Raji (cell line): ENCODE data around the gene ERBB4.

Experiments used
- POLR2A ChIP-seq: IDR thresholded peaks from 2 replicates; pipeline ENCODE4 v1.6.1; 2011; ENCODE audit warnings: low read depth, low read length, control low read depth; ENCODE audit not compliant: insufficient read depth

The ERBB4 gene

DNA sequence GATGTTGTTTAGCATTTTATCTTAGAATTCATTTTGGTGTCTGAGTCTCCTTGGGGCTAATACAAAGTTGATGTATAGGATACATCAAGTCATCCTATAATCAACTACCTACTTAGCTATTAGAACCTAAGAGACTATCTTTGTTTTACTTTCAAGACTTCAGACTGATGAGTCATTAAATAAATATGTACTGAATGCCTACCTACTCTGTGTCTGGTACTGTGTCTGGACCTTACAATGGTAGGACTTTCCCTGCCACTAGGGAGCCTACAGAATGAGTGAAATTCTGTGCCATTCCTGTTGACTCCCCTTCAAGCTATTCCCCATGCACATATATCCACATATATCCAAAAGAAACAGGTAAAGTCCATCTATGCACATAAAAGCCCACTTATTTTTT, 114.5 kb downstream of the ERBB4 start:
- no peak for TF ChIP-seq POLR2A

- TF ChIP-seq POLR2A = no peak
These were observed 115.5 kb downstream of the ERBB4 start for GRCh38 chr2:212423089-212423488.

GRCh38 chr2:212421556-212422334, 116.9 kb downstream of the ERBB4 start:
- no peak for TF ChIP-seq POLR2A

DNA sequence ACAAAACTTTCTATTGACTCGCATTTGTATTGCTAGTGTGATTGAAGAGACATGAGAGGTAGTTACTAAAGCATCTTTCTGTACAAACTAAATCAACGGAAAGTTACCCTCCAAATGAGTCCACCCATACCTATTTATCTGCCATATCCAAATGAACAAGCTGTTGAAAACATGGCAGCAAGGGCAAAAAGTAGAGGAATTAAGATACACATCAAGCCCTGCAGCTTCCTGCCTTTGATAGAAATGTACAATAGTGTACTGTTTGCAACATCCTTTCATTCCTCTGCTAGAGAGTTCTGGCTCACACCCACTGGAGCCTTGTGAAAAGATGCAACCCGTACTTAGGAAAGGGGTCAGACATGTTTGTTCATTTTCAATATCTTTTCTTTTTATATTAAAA, 122.5 kb downstream of the ERBB4 start:
- no peak for TF ChIP-seq POLR2A

GRCh38 chr2:212414767-212415211, 123.8 kb downstream of the ERBB4 start:
- TF ChIP-seq POLR2A = no peak

DNA sequence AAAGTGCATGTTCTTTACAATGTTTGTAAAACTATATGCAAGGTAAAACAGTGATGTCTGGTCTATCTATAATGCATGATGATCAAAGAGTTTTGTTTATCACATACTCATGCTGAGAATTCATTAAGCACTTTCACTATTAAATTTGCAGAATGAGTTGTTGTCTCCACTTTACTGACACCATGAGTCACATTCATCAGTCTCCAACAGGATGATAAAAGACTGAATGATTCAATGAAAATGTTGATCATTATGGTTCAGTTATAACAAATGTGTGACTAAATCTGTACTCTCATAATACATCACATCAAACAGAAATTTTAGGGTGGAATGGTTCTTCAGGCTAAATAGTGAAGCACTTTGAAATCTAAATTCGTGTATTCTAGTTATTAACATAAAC, 129.0 kb downstream of the ERBB4 start:
- no peak for TF ChIP-seq POLR2A

- no peak for TF ChIP-seq POLR2A
These were observed 130.1 kb downstream of the ERBB4 start for GRCh38 chr2:212408524-212408923.

DNA sequence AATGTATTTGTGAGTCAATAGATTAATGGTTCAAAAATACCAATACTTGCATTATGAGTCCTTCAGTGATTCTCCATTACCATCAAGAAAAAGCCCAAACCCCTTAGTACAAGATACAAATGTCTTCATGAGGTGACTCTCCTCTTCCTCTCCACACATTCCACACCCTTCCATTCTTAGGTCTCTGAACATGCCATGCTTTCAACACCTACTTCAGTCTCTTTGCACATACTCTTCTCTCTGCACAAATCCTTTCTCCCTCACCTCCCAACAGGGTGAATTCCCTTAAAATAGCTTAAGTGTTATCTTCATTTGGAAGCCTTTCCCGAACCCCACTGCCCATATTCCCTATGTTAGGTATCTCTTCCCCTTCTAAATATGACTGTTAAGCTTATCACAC, 131.9 kb downstream of the ERBB4 start:
- no peak for TF ChIP-seq POLR2A

GRCh38 chr2:212402316-212402715, 136.3 kb downstream of the ERBB4 start:
- no peak for TF ChIP-seq POLR2A

GRCh38 chr2:212398316-212398715, 140.3 kb downstream of the ERBB4 start:
- TF ChIP-seq POLR2A = no peak

DNA sequence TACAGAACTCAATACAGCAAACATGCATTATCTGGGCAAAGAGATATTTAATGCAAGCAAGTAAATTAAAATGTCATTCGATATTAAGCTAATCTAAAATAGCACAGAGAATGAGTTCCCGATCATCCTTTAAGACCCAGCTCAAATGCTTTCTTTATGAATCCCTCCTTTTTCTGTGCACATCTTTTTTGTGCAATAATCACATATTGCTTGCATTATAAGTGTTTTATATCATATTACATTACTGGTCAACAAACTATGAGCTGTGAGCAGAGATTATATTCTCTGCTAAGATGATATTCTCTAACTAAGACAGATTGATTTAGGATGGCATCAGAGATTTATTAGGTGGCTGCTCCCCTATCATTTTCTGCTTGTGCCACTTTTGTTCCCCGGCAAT, 146.1 kb downstream of the ERBB4 start:
- no peak for TF ChIP-seq POLR2A

- TF ChIP-seq POLR2A = no peak
These were observed 146.6 kb downstream of the ERBB4 start for GRCh38 chr2:212392043-212392442.

GRCh38 chr2:212387146-212387545, 151.5 kb downstream of the ERBB4 start:
- no peak for TF ChIP-seq POLR2A

GRCh38 chr2:212385241-212385640, 153.4 kb downstream of the ERBB4 start:
- TF ChIP-seq POLR2A = no peak

GRCh38 chr2:212384027-212384426, 154.6 kb downstream of the ERBB4 start:
- TF ChIP-seq POLR2A = no peak

DNA sequence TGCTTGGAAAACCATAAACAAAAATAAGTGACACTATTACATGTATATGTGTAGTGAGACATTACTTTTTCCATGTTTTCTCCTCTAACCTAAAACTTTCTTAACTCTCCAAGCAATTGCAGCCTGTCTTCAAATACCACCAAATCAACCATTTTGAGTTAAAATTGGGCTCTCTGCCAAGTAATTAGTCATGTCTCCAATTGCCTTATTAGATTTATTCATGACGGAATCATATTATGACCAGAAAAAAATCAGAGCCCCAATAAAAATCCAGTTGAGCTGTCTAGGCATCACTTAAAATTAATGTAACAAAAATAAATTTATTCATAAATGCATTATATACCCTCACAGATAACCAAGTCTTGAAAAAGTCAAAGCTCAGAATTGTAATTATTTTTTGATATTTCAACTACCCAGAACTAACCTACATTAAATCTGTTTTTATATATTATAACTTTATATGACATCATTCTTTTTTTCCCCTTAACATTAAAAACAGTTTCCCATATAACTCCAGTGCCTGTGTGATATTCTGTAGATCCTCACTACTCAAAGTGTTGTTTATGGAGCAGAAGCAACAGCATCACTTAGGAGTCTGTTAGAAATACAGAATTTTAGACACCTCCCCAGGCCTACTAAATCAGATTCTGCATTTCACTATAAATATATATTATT, 157.0 kb downstream of the ERBB4 start:
- no peak for TF ChIP-seq POLR2A
